HEK293T (cell line): Measurements from ENCODE around the gene COL4A5.

Experiments used
- CTCF ChIA-PET: fragments of 350-600 bp; formaldehyde crosslinking; extraction: SDS; loops from one replicate; lab custom pipeline; 2021; ENCODE audit warnings: antibody characterized with exemption, inconsistent platforms; lab: Yijun Ruan, JAX
- POLR2A ChIA-PET: fragments of 350-600 bp; formaldehyde crosslinking; extraction: SDS; loops from one replicate; lab custom pipeline; 2020; ENCODE audit warnings: antibody characterized with exemption, inconsistent platforms; lab: Yijun Ruan, JAX
- DNase-seq: peaks from one replicate; pipeline ENCODE4 v3.0.0; 2012; ENCODE audit warnings: mixed read lengths; ENCODE audit errors: extremely low spot score
- ARNT ChIP-seq: fragments of 450-650 bp; IDR thresholded peaks from 2 replicates; pipeline ENCODE4 v1.6.1; 2017; ENCODE audit warnings: mild to moderate bottlenecking
- BHLHE40 ChIP-seq: fragments of 450-650 bp; IDR thresholded peaks from 2 replicates; pipeline ENCODE4 v1.6.1; 2016; ENCODE audit warnings: mild to moderate bottlenecking, moderate library complexity, borderline replicate concordance
- CTBP1 ChIP-seq: fragments of 450-650 bp; IDR thresholded peaks from 2 replicates; pipeline ENCODE4 v1.6.1; 2016; ENCODE audit warnings: borderline replicate concordance
- ELF4 ChIP-seq: fragments of 450-650 bp; IDR thresholded peaks from 2 replicates; pipeline ENCODE4 v1.6.1; 2017; ENCODE audit warnings: antibody characterized with exemption
- FOXA1 ChIP-seq: fragments of 450-650 bp; IDR thresholded peaks from 2 replicates; pipeline ENCODE4 v1.6.1; 2016; ENCODE audit warnings: mild to moderate bottlenecking
- FOXK2 ChIP-seq: fragments of 450-650 bp; IDR thresholded peaks from 2 replicates; pipeline ENCODE4 v1.6.1; 2016; ENCODE audit warnings: mild to moderate bottlenecking
- FOXM1 ChIP-seq: fragments of 450-650 bp; IDR thresholded peaks from 2 replicates; pipeline ENCODE4 v1.6.1; 2017; ENCODE audit warnings: mild to moderate bottlenecking, borderline replicate concordance
- HDGF ChIP-seq: fragments of 450-650 bp; IDR thresholded peaks from 2 replicates; pipeline ENCODE4 v1.6.1; 2017; ENCODE audit warnings: antibody characterized with exemption, borderline replicate concordance
- L3MBTL2 ChIP-seq: fragments of 450-650 bp; conservative IDR thresholded peaks from 2 replicates; pipeline ENCODE4 v1.6.1; 2016; ENCODE audit warnings: mild to moderate bottlenecking
- LEF1 ChIP-seq: fragments of 450-650 bp; IDR thresholded peaks from 2 replicates; pipeline ENCODE4 v1.6.1; 2017; ENCODE audit warnings: mild to moderate bottlenecking, borderline replicate concordance
- NFRKB ChIP-seq: fragments of 450-650 bp; IDR thresholded peaks from 2 replicates; pipeline ENCODE4 v1.6.1; 2016; ENCODE audit warnings: mild to moderate bottlenecking, moderate library complexity
- PKNOX1 ChIP-seq: fragments of 450-650 bp; IDR thresholded peaks from 2 replicates; pipeline ENCODE4 v1.6.1; 2016
- SP1 ChIP-seq: fragments of 450-650 bp; IDR thresholded peaks from 2 replicates; pipeline ENCODE4 v1.6.1; 2017
- SUZ12 ChIP-seq: fragments of 450-650 bp; IDR thresholded peaks from 2 replicates; pipeline ENCODE4 v1.6.1; 2016; ENCODE audit warnings: mild to moderate bottlenecking
- TARDBP ChIP-seq: fragments of 450-650 bp; IDR thresholded peaks from 2 replicates; pipeline ENCODE4 v1.6.1; 2016
- ZNF384 ChIP-seq: fragments of 450-650 bp; IDR thresholded peaks from 2 replicates; pipeline ENCODE4 v1.6.1; 2016

The COL4A5 gene

GRCh38 chrX:108584617-108585211, 145.1 kb downstream of the COL4A5 start:
- DNase-seq: peak; percentile 20
- TF ChIP-seq PKNOX1: no peak
- no peak for TF ChIP-seq CTBP1
- TF ChIP-seq TARDBP: no peak
- TF ChIP-seq SP1: no peak
- no peak for TF ChIP-seq HDGF
- TF ChIP-seq ELF4: no peak
- no peak for TF ChIP-seq LEF1
- TF ChIP-seq FOXA1: no peak
- no peak for TF ChIP-seq BHLHE40
- no peak for TF ChIP-seq ARNT
- TF ChIP-seq L3MBTL2: no peak
- no peak for TF ChIP-seq FOXM1
- no peak for TF ChIP-seq SUZ12
- no peak for TF ChIP-seq FOXK2
- no peak for TF ChIP-seq ZNF384
- TF ChIP-seq NFRKB: no peak
- POLR2A ChIA-PET: no interaction called here
- CTCF ChIA-PET: no interaction called here

GRCh38 chrX:108590496-108590895, 150.9 kb downstream of the COL4A5 start:
- no peak for DNase-seq
- TF ChIP-seq ELF4 (no peak), SUZ12 (no peak), LEF1 (no peak), TARDBP (no peak), NFRKB (no peak), FOXK2 (no peak), CTBP1 (no peak), FOXA1 (no peak)
- ChIA-PET POLR2A (no interaction called here), CTCF (no interaction called here)

DNA sequence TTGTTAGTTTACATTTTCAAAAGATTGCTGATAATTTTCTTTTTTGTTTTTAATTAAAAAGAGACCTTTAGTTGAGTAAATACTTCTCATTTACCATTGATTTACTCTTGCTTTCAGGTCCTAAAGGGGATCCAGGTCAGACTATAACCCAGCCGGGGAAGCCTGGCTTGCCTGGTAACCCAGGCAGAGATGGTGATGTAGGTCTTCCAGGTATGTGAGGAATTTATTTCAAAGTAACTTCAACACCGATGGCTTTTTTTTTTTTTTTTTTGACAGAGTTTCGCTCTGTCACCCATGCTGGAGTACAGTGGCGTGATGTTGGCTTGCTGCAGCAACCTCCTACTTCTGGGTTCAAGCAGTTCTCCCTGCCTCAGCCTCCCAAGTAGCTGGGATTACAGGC, 161.6 kb downstream of the COL4A5 start:
- POLR2A ChIA-PET: no interaction called here
- CTCF ChIA-PET: no interaction called here
- DNase-seq: no peak

GRCh38 chrX:108610141-108610540, 170.5 kb downstream of the COL4A5 start:
- ChIA-PET POLR2A (no interaction called here), CTCF (no interaction called here)
- DNase-seq: no peak
- TF ChIP-seq SP1: no peak

More for the DNA sequence above, 161.6 kb downstream of the COL4A5 start:
- TF ChIP-seq FOXK2: no peak
- no peak for TF ChIP-seq ARNT
- no peak for TF ChIP-seq FOXM1
- no peak for TF ChIP-seq ELF4
- TF ChIP-seq SUZ12: no peak
- no peak for TF ChIP-seq L3MBTL2
- TF ChIP-seq HDGF: no peak
- no peak for TF ChIP-seq SP1
- TF ChIP-seq LEF1: no peak
- TF ChIP-seq TARDBP: no peak
- TF ChIP-seq PKNOX1: no peak

- CTCF ChIA-PET: no interaction called here
- no peak for DNase-seq
- POLR2A ChIA-PET: no interaction called here
- TF ChIP-seq SUZ12 (no peak), FOXA1 (no peak), L3MBTL2 (no peak), ELF4 (no peak), FOXK2 (no peak), LEF1 (no peak), CTBP1 (no peak), ARNT (no peak), FOXM1 (no peak), PKNOX1 (no peak), TARDBP (no peak)
These were observed 175.0 kb downstream of the COL4A5 start for GRCh38 chrX:108614616-108615015.

- CTCF ChIA-PET: no interaction called here
- POLR2A ChIA-PET: no interaction called here
These were observed 201.2 kb downstream of the COL4A5 start for GRCh38 chrX:108640817-108641216.

More at GRCh38 chrX:108640817-108641216, 201.2 kb downstream of the COL4A5 start:
- no peak for TF ChIP-seq BHLHE40
- no peak for TF ChIP-seq HDGF
- no peak for TF ChIP-seq SUZ12
- TF ChIP-seq ELF4: no peak
- no peak for TF ChIP-seq PKNOX1
- DNase-seq: no peak
